Stimulated activated naive CD8-positive, alpha-beta T cell treated with anti-CD3 and anti-CD28 coated beads, Interleukin-15, Interleukin-2, amounts not matched to agents 100 U/mL and 50 U/mL, for 24 hours (primary cell): ENCODE results near the gene CDH12.
"Not testable (repeated sequence)": the region's sequence is repeated elsewhere in the genome, so short reads cannot be mapped to it uniquely, and the experiment has no call there.

Source experiments
- ATAC-seq: fragments of 150-1000 bp; cut with Tn5 transposase; one replicate; pipeline ENCODE4 v1.10.0; 2021
- DNase-seq: peaks from one replicate; pipeline ENCODE4 v3.0.0; 2021

CDH12 gene

GRCh38 chr5:22649074-22649473, 204.1 kb downstream of the CDH12 start:
- ATAC-seq = no peak

GRCh38 chr5:22644859-22645258, 208.3 kb downstream of the CDH12 start:
- no peak for DNase-seq
- no peak for ATAC-seq

More at GRCh38 chr5:22649074-22649473, 204.1 kb downstream of the CDH12 start:
- DNase-seq = no peak

- no peak for ATAC-seq
- no peak for DNase-seq
These were observed 209.8 kb downstream of the CDH12 start for GRCh38 chr5:22643356-22643755.

DNA sequence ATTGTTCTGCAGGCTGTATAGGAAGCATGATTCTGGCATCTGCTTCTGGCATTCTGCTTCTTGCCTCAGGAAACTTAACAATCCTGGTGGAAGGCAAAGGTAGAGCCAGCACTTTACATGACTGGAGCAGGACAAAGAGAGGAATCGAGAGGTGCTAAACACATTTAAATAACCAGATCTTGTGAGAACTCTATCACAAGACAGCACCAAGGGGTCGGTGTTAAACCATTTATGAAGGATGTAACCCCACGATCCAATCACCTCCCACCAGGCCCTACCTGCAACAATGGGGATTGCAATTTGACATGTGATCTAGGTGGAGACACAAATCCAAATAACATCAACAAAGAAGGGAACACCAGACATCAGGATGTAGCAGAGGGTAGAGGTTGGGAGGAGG, 221.5 kb downstream of the CDH12 start:
- DNase-seq = no peak

GRCh38 chr5:22627029-22627428, 226.1 kb downstream of the CDH12 start:
- DNase-seq (no peak), ATAC-seq (no peak)

More for the DNA sequence above, 221.5 kb downstream of the CDH12 start:
- ATAC-seq = no peak

GRCh38 chr5:22625451-22625850, 227.7 kb downstream of the CDH12 start:
- ATAC-seq (no peak), DNase-seq (no peak)

DNA sequence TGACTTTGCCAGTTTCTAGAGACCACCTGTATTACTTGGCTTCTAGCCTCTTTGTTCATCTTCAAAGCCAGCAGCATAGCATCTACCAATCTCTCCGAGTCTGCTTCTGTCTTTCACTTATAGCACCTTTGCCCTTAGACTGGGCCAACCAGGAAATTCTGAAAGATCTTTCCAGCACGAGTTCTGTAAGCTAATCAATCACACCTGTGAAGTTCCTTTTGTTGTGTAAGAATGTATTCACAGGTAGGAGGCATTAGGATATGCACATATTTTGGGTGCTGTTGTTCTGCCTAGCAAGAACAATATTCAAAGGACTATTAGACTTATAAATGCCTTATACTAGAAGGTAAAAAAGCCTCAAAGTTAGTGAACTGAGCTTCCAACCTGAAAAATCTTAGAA, 232.1 kb downstream of the CDH12 start:
- no peak for DNase-seq
- ATAC-seq = no peak

DNA sequence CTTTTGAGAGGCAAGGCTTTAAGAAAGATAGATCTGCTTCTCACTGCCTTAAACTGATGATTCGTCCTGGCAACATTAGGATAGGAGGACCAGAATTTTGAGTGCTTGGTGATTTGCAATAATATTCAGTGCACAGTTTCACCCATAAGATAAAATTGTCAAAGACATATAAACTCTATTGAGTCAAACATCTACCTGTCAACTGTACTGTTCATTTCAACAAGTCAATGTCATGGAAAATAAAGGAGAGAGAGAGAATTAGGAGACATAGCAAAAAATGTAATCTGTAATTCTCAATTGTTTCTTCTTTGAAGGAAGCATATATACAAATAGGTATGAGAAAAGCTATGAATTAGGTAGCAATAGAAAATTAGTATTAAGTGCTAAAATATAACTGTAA, 237.2 kb downstream of the CDH12 start:
- ATAC-seq = no peak

DNA sequence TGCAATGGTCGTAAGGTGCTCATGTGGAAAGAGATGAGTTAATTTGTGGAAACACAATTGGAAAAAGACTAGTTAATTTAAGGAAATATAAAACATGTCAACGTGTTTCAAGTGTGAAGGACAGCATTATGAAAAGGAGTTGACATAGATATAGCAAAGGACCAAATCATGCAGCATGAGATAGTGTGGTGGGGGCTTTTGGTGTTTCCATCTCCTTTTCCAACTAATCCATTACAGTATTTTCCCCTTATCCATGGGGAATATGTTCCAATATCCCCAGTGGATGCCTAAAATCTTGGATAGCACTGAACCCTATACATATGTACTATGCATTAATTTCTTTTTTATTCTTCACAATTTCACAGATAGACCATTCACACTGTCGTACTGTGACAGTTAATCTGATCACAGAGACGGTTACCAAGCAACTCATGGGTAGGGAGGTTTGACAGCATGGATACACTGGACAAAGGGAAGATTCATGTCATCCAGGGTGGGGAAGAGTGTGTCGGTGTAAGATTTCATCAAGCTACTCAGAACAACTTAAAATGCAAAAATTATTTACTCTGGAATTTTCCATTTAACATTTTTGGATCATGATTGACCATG, 238.6 kb downstream of the CDH12 start:
- DNase-seq (no peak), ATAC-seq (no peak)

More for the DNA sequence above, 237.2 kb downstream of the CDH12 start:
- no peak for DNase-seq

GRCh38 chr5:22612928-22613327, 240.2 kb downstream of the CDH12 start:
- no peak for ATAC-seq
- no peak for DNase-seq

DNA sequence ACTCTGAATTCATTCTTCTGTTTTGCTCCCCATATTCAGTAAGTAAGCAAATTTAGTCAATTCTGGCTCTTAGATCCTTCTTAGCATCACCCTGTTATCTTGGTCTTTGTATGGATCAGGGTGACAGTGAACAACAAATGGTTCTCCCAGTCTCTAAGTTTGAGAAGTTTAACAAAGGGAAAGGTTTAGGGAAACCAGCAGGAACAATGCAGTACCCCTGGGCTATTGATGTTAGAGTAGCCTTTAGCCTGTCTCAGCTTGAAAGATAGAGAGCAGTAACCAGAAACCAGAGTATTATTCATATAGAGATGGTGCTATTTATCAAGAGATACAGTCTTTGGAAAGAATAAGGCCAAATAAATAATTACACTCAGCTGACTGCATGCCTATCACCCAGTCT, 241.8 kb downstream of the CDH12 start:
- DNase-seq (no peak), ATAC-seq (no peak)

- not testable (repeated sequence) for DNase-seq, ATAC-seq
These were observed 245.6 kb downstream of the CDH12 start for GRCh38 chr5:22607498-22607897.

GRCh38 chr5:22605473-22605872, 247.7 kb downstream of the CDH12 start:
- no peak for ATAC-seq
- no peak for DNase-seq

- ATAC-seq (no peak), DNase-seq (no peak)
These were observed 248.4 kb downstream of the CDH12 start for GRCh38 chr5:22604711-22605110.

DNA sequence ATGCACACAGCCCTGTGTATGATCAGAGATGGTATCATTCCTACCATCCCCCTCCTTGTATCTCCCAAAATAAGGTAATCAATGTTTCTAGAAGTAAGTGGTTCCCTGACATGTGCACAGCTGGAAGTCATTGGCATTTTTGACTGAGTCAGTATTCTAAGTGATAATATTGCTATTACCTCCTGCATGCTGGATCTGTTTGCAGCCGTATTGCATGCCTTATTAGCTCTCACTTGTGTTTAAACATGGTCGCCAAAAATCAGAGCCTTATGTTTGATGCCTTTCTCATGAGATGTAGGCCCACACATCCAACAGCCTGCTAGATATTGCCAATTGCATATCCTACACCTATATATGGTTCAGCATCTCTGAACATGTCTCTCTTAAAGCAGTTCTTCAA, 254.3 kb downstream of the CDH12 start:
- DNase-seq = no peak
- no peak for ATAC-seq

GRCh38 chr5:22596404-22596970, 256.7 kb downstream of the CDH12 start:
- ATAC-seq (no peak), DNase-seq (no peak)

GRCh38 chr5:22594491-22594890, 258.7 kb downstream of the CDH12 start:
- no peak for DNase-seq
- ATAC-seq = no peak

DNA sequence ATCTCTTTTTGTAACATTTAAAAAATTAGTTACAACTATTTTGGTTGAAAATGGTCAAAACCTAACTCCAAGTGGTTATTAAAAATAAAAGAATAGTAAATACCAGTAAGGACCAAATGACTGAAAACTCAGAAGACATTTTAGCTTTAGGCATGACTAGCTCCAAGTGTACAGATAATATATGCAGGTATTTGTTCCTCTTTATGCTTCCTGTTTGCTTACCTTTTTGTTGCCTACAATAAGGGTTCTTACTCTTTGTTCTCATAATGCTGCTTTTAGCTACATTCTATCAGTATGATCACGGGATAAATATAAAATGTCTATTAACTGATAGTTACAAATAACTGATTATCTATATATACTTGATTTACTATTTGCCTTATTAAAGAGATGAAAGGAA, 259.6 kb downstream of the CDH12 start:
- ATAC-seq (no peak), DNase-seq (no peak)

DNA sequence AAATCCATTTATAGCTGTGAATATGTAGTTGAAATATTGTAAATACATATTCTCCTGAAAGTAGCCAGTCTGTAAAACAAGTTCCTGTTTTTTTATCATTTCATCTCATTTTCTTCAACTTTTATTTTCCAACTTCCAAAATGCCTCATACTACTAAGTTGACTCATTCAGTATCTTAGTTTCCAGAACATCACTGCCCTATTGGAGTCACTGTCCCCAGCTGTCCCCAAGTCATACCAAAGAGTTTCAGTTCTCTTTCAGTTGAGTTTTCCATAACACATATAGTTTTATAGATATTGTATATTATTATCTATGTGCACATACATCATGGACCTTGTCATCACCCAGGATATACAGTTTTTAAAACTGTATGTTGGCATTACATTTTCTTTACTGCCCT, 261.7 kb downstream of the CDH12 start:
- DNase-seq = no peak
- ATAC-seq = no peak

- DNase-seq (no peak), ATAC-seq (no peak)
These were observed 262.4 kb downstream of the CDH12 start for GRCh38 chr5:22590677-22591268.

GRCh38 chr5:22577711-22578110, 275.4 kb downstream of the CDH12 start:
- no peak for ATAC-seq

DNA sequence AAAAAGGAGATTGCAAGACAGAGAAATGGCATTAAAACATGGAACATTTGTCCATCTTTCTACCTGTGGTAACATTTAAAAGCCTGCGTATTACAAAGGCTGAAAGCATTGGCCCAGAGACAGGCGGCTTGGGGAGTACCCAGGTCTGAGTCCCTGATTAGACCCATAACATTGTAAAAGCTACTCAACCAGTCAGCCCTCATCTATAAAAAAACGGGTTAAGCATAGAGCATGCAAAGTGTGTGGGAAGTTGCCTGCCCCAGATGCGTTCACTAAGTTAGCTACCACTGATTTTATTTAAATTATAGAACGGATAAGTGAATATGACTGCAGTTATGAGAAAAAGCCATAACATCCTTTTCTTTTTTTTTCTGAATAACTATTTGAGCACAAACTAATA, 276.1 kb downstream of the CDH12 start:
- DNase-seq = no peak
- no peak for ATAC-seq

More at GRCh38 chr5:22577711-22578110, 275.4 kb downstream of the CDH12 start:
- no peak for DNase-seq

DNA sequence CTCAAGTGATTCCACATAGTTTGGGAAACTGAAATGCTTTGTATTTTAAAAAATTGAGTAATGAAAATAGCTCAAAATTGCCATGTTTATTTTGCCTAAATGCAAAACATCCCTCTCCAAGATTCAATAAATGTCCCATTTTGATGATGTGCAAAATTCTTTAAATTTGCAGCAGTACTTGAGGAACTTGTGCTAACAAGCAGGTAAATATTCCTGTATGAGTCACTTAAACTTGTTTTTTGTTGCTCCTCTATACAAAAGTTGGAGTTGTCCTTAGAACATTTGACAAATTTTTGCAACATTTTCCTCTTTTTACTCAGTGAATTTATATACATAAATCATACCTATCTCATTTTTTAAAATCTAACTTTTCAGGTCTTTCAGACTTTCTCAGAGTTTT, 280.2 kb downstream of the CDH12 start:
- DNase-seq (no peak), ATAC-seq (no peak)

DNA sequence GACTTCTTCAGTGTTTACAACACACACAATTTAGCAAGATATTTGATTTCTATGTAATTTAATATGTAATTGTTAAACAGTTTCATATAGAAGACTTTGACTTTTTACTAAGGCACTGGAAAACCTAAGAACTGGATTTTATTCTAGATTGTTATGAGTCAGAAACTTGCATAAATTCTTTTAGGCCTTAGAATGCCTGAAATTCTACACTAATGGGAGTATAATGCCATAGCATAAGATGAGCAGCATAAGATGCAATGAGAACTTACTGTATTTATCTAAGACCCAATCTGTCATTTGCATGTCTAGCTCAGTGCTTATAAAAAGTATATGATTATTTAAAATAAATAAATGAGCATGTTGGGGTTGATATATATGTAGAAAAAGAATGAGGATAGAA, 285.2 kb downstream of the CDH12 start:
- no peak for ATAC-seq
- DNase-seq = no peak
